Epidermal melanocyte (primary cell): ENCODE data around the gene TGOLN2.
"Not testable (repeated sequence)": the region's sequence is repeated elsewhere in the genome, so short reads cannot be mapped to it uniquely, and the experiment has no call there.

ENCODE experiments used
- DNase-seq: peaks from one replicate; pipeline ENCODE4 v3.0.0; 2011; ENCODE audit warnings: low spot score; ENCODE audit not compliant: insufficient read length

TGOLN2 gene

DNA sequence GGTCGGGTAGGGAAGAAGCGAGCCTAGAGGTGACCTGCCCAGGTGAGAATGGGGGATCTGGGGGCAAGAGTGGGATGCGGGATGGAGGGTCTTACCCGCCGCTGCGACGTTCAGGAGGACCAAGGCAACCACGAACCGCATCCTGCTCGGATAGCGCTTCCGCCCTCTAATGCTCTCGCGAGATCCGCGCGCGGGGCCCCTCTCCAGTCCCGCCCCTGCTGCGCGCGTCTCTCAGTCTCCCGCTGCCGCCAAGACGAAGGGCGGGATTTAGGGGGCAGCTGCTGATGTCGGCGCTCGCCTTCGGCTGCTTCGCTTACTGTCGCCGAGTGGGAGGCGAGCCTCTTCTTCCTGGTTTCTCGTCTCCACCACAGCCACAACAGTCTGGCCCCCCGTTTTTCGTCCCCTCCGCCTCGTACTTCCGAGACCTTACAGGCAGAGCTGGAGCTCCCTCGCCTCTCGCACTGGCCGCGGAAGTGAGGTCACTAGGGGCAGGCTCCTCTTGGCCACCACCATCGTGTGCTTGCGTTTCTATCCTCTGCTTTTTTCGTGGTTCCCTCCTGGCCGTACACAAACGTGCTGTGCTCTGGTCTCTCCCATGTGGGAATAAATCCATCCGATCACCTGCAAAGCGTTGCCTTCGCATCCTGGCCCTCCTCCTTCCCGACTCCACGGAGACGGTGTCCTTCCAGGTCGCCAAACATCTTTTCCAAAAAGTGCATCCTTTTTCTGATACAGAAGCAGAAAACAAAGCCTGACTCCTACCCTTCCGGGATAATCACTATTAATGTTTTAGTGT is at the start of gene TGOLN2:
TGOLN2 (minus strand) TSS at position 168 of the 796 bp plus-strand sequence; CDS start at position 141, 27 bp downstream.
- peak; percentile 93 for DNase-seq

DNA sequence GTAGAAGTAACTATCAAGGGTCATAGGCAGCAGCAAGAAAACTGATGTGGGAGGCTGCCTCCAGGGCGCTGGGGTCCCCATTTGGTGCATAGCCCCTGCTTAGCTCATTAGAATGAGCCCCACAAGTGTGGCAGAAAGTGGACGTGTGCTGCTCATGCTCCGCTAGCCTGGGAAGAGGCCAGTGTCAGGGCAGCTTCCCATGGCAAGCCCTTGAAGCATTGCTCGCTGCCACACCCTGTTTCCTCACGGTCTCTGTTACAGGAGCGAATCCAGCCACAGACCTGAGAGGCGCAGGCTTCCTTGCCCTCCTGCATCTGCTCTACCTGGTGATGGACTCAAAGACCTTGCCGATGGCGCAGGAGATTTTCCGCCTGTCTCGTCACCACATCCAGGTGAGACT is 49.3 kb upstream of the TGOLN2 start:
- no peak for DNase-seq

DNA sequence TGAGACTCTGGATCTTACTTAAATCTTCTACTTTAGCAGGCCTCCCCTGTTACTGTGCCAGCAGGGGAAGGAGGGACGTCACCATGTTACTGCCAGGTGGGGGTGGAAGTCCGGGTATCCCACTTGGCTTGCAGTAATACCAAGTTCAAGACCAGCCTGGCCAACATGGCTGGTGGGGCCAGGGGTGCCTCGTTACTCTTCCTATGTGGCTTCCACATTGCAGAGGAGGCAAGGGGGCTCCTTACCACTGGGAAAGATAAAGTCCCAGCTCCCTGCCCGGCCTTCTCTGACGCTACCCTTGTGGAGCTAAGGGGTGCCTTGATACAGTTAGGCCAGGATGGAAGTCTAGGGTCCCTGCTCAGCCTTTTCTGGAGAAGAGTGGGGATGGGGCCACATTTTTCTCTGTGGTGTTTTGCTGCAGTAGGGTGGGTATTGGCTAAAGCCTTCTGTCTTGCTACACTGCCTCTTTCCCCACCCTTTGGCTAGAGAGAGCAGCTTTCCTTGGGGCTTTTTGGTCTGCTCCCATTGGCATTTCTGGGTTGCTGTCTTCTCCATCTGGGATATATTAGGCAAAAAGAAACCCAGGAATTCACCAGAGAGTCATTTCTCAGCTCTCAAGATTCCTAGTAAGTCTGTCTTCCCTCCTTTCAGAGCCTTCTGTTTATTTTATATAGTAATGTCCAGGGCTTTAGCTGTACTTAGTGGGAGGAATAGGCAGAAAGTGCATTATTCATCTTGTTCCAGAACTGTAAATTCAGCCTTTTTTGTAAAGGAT is 48.7 kb upstream of the TGOLN2 start:
- DNase-seq = no peak

DNA sequence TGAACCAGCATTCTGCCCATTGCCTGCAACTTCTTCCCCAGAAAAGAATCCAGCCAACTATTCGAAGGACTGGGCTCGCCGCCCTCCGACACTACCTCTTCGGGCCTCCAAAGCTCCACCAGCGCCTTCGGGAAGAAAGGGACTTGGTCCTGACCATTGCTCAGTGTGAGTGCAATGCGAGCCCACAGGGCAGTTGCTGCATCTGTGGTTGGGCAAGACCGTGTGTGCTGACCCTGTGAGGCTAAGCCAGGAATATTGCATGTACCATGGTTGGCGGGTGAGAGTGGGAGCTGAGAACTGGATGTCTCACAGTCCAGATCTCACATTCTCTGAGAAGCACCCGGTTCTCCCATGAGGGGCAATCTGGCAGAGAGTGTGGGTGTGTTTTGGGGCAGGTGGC is 43.3 kb upstream of the TGOLN2 start:
- no peak for DNase-seq

DNA sequence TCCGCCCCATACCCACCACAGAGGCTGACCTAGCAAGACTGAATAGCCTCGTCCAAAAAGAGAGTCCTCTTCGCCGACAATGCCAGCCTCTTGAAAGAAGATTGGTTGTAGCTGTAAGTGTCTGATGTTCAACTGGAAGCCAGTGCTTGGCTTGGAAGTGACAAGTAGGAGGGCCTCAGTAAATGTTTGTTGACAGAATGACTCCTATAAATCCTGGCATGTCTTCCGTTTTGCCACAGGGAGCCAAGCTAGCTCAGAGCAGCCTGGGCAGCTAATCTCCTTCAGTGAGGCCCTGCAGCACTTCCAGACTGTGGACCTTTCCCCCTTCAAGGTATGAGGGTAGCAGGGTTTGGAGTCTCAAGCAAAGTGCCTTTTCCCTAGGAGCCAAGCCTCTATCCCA is 41.7 kb upstream of the TGOLN2 start:
- DNase-seq = no peak

DNA sequence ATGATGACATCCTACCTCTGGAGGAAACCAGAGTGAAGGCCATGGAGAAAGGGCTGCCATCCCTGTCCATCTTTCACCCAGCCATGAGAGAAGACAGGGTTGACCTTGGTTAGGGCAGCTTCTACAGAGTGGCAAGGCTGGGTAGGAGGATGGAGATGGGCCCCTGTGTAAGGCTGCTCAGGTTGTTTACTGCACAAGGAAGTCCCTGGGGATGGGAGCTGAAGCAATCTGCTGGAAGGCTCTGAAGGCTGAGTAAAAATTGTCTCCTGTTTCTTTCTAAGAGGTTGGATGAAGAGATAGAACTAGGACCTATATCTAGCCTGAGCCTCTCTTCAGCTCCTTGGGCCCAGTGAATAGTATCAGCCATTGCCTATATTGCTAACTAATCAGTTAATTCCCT is 41.1 kb upstream of the TGOLN2 start:
- no peak for DNase-seq

DNA sequence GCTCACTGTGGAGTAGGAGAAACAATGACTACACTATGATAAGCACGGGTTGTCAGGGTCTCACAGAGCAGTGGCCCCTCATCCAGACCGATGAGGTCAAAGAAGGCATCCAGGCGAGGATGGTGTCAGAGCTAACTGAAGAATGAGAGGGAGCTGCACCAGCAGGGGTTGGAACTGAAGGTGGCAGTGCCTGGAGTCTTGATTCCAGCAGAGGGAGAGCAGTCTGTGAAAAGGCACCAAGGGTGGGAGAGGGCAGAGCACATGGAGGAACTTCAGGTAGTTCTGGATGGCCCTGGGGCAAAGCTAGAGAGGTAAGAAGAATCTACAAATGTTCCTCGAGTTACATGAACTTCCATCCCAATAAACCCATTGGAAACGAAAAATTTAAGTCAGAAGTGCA is 39.4 kb upstream of the TGOLN2 start:
- no peak for DNase-seq

DNA sequence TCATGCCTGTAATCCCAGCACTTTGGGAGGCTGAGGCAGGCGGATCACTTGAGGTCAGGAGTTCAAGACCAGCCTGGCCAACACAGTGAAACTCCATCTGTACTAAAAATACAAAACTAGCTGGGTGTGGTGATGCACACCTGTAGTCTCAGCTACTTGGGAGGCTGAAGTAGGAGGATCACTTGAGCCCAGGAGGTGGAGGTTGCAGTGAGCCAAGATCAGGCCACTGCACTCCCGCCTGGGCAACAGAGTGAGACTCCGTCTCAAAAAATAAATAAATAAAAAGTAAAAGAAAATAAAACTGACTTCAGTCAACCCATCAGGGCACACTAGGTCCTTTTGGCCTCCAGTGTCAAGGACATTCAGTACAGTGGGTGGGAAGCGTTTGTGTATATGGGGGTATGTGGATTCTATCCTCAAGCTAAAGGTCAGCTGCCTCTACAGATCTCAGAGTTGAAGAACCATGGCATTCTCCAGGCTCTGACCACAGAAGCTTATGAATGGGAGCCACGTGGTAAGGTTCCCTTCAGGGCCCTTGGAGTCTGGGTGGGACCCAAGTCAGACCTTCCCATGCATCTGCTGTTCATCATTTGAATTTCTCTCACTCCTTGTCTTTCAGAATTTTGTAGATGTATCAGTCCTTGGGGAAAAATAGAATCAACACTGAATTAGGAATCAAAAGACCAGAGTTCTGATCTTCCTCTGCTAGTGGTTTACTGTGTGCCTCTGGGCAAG is 35.0 kb upstream of the TGOLN2 start:
- peak; percentile 69 for DNase-seq

DNA sequence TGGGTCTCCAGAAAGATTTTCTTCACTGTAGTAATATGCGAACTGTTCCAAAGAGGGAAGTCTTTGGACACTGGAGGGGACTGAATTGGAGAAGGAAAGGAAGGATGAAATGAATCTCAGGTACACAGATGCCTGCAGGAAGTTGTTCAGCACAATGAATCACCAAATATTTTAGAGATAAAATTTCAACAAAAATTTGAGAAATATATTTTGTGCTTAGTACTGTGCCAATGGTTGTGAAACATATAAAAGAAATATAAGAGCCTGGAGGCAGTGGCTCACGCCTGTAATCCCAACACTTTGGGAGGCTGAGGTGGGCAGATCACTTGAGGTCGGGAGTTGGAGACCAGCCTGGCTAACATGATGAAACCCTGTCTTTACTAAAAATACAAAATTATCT is 29.9 kb upstream of the TGOLN2 start:
- no peak for DNase-seq

DNA sequence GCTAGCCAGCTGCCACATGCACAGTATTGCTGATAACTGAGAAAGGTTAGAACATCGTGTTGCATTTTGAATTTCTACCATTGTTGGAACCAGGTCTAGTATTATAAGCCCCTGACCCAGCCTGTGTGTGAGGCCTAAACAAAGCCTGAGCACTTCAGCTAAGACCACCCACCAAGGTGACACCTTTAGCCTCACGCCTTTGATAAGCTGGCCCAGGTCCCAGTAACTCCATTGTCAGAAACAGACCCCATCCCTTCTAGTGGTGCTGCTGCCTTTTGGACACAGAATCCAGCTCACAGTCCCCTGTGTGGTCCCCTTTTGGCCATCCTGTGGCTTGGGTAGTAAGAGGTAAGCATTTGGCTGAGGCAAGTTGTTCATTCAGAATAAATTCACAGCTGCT is 28.4 kb upstream of the TGOLN2 start:
- DNase-seq = no peak

DNA sequence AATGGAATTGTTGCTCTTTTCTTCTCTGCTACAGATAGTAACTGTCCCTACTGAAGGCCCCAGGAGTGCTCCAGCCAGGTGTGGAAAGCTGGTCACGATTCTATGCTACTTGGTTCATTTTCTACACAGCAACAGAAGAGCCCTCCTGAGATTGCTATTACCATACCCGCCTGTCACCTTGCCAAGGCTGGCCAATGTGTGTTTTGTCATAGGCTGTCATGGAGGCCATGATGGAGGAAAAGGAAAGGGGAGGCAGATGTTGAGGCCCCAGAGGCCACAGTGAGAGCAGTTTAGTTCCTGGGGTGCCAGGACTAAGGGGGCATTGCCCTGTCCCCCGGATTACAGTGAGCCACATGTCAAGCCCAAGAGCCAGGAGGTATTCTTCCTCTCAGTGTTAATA is 27.7 kb upstream of the TGOLN2 start:
- no peak for DNase-seq

DNA sequence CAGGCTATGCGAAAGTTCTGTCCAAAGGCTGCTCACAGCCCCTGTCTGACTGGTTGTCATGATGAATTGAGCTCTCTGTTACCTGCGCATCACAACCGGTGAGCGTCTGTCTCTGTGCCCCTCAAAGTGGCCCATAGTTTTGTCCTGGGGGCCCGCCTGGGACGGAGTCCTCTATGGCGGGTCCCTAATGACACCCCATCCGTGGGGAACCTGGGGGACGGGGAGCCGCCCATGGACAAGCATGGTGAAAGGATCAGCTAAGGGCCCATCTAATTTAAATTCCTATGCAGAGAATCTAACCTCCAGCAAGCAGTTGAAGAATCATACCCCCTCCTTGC is 27.3 kb upstream of the TGOLN2 start:
- DNase-seq = no peak

DNA sequence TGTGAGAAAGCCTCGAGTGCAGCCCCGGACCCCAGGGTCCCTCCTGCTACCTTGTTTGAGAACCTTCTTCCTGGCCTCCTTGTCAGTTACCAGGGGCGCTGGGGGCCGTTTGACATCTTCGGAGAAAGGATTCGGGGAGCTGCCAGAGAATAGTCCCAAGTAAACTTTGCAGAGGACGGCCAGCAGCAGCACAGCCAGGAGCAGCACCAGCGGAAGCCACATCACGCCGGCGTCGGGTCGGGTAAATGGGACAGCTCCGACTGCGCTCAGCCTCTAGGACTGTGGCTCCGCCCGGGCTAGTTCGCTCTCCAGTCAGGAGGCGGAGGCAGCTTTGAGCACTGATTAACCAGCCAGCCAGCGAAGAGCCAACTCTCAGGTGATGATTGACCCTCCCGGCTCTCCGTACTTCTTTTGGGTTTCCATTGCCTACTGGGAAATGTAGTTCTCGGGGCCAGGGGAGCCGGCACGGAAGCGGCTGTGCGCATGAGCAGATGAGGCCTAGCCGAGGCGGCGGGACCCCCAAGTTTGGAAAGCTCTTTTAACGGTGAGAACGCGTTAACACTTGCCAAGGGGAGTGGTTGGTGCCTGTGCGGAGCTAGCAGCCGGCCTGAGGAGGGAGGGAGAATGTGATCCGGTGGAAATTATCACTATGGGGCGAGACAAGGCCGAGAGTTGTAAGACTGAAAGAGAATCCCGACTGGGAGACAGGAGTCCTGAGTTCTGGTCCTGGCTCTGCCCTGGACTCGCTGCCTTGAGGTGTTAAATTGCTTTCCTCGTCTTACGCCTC is 26.7 kb upstream of the TGOLN2 start, which contains the start of the genes ELMOD3 and RETSAT:
ELMOD3 (plus strand) TSS at position 484 of the 787 bp plus-strand sequence. CDS start 2,430 bp downstream, outside the sequence.
RETSAT (minus strand) TSS at position 243 of the 787 bp plus-strand sequence; CDS start at position 222, 21 bp downstream.
- DNase-seq = peak; percentile 95

DNA sequence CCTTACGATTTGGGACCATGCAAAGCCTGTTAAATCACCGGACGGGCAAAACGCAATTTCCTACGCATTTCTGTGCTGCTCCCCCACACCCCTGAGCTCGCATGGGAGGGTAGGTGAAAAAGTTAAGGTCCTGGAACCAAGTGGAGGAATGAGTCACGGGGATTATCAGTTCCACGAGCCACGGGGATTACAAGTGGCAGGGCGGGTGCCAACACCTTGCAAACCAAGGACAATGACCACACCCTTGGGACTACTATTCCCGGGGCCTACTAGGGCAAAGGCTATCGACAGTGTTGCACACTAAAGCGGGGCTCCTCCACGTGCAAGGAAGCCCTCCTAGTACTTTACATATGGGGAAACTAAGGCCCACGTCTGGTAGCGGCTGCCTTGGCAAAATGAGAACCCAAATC is 26.1 kb upstream of the TGOLN2 start:
- no peak for DNase-seq

DNA sequence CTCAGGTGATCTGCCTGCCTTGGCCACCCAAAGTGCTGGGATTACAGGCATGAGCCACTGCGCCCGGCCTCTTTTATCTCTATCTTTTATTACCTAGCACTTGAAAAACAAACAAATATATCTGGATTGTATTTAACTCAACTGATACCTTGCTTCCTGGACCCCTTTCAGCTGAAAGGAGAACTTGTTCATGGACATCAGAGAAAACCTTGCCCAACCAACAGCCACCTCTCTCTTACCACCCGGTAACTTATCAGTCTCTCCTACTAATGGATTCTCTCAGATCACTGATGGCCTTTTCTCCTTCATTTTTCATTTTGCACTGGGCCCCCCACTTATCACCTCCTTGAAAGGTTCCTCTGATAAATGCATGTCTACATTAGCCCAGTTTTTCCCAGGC is 19.8 kb upstream of the TGOLN2 start:
- DNase-seq = no peak

DNA sequence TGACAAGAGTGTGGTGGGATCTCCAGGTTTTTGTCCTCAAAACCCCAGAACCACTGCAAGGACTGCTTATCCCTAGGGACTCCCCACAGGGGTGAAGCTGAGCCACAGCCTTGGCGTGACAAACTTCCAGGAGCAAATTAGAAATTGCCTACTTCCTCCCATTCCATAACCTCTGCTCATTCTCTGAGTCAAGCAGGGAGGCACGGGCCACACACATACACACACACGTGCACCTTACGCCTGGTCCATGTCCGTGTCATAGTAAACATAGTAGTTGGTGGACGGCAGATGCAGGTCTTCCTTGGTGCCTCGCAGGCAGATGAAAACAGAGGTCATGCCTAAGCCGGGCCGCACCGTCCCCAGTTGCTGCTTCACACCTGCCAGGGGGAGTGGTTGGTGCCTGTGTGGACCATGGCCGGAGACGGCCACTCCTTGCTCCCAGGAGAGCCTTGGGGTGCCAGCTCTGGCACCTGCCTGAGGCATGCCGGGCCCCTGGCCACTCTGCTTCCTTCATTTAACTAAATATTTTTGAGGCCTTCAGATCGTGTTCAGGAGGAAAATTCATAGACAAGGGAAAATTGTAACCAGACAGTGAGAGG is 16.7 kb upstream of the TGOLN2 start:
- DNase-seq = no peak

DNA sequence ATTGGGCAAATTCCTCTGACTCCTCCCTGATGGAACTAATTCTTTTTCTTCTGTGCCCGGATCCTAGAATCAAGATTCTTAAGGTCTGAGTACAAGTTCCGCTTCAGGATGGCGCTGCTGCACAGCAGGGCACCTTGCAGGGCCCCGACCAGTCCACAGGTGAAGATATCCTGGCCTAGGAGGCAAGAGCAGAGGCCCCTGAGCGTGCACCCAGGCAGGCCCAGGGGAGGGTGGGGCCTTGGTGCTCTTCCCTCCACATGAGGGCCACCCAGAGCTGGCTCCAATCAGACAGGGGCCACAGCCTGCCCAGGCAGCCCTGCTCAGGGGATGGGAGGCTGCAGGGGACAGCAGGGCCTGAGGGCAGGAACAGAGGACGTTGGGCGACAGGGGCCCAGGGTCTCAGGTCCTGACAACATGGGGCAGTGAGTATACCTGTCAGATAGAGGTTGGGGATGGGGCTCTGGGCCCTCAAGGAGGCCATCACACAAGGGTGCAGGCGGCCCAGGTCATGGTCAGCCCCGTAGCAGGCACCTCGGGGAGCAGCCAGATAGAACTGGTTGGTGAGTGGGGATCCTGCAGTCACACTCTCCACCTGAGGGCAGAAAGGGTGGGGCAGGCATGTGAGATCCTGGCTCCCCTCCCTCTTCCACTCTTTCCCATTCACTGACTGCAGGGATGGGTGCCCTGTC is 15.6 kb upstream of the TGOLN2 start:
- DNase-seq = not testable (repeated sequence)

DNA sequence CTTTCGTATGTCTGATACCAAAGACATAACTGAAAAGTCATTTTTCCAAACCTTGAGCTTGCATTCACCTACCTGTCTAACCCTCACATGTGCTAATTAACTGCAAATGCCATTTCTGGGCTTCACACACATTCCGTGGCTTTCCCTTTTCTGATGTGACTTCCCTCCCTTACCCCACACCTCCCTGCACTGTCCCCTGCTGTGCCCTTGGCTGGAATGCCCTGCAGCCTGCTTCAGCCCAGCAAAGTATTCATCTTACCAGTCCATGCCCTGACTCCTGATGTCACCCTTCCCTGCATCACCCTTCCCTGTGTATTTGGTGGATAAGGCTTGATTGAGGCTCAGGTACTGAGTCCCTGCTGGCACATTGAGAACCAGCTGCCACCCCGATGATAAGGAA is 14.4 kb upstream of the TGOLN2 start:
- DNase-seq = no peak

DNA sequence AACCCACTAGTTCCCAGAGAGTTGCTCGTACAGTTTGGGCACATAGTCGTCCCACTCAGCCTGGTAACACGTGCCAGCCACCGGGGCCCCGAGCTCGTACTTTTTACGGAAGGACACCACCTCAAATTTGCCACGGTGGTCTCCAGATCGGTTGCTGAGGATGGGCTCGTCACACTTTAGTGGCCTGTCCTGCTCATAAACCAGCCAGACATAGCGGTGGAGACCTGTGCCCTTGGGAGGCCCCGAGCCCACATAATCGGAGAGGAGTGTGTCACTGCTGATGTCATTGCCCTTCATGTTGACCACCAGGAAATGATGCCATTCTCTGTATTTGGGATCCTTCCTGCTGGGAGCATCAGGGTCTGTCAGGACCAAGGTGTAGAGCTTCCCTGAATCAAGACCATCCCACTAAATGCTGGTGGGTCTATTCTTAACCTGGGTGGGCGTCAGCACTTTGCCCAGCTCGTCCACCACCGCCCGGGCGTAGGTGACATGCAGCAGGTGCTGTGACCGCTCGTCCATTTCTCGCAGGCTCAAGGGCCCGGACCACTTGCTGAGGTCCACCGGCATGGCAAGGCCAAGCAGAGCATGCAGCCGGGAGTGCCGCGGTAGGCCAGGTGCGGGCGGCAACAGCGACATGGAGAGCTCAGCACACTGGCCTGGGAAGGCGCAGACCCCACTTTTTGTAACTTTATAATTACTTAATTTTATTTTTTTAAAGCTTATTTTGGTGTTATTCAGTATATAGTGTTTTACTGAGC is 13.7 kb upstream of the TGOLN2 start:
- no peak for DNase-seq
